Type B pancreatic cell (in vitro differentiated cells): ENCODE results near the gene CELF3. TPM values are rescaled to one million over a fixed set of nuclear protein-coding genes. Genes with fewer than 3 reads are reported as not detected.

ENCODE experiments used
- DNase-seq: peaks from one replicate; pipeline ENCODE4 v3.0.0; 2021; ENCODE audit warnings: mixed read lengths; ENCODE audit not compliant: unreplicated experiment; ENCODE audit errors: extremely low spot score
- H3K27ac Mint-ChIP-seq: 2 replicates; pipeline ENCODE4 v1.8.0; 2021; ENCODE audit warnings: mild to moderate bottlenecking, mixed read lengths
- H3K27me3 Mint-ChIP-seq: 2 replicates; pipeline ENCODE4 v1.8.0; 2021; ENCODE audit warnings: mixed read lengths
- H3K36me3 Mint-ChIP-seq: 2 replicates; pipeline ENCODE4 v1.8.0; 2021; ENCODE audit warnings: mixed read lengths
- H3K4me1 Mint-ChIP-seq: one replicate; pipeline ENCODE4 v1.8.0; 2021; ENCODE audit warnings: mixed read lengths; ENCODE audit not compliant: unreplicated experiment
- H3K4me3 Mint-ChIP-seq: 2 replicates; pipeline ENCODE4 v1.8.0; 2021; ENCODE audit warnings: mild to moderate bottlenecking, mixed read lengths
- H3K9me3 Mint-ChIP-seq: 2 replicates; pipeline ENCODE4 v1.8.0; 2021; ENCODE audit warnings: mixed read lengths
- CTCF ChIP-seq: fragments of 200-600 bp; sonication (generic); conservative IDR thresholded peaks from 2 replicates; pipeline ENCODE4 v1.5.0; 2021; ENCODE audit warnings: antibody characterized with exemption, mild to moderate bottlenecking
- total RNA-seq: library from RNA; stranded (reverse); gene quantifications from 2 replicates; pipeline ENCODE4 v1.2.1, GENCODE V29; 2021; ENCODE audit warnings: low replicate concordance

The CELF3 gene
- total RNA-seq, 1 donor from 2014 or later: 17.9 TPM

- TF ChIP-seq CTCF: no peak
- no peaks in the 10 kb centered on the region for H3K27me3 Mint-ChIP-seq
- H3K4me1 Mint-ChIP-seq: peaks cover 12% of the 10 kb centered on the region
- peaks cover 25% of the 10 kb centered on the region for H3K36me3 Mint-ChIP-seq
- DNase-seq: no peak
- H3K9me3 Mint-ChIP-seq: no peaks in the 10 kb centered on the region
- H3K27ac Mint-ChIP-seq: no peak overlapping the region
- H3K4me3 Mint-ChIP-seq: no peak overlapping the region
Observed at GRCh38 chr1:151759241-151759640, 42.6 kb upstream of the CELF3 start.

- peaks cover 21% of the 10 kb centered on the region for H3K36me3 Mint-ChIP-seq
- no peak for TF ChIP-seq CTCF
- H3K27me3 Mint-ChIP-seq: no peaks in the 10 kb centered on the region
- H3K9me3 Mint-ChIP-seq: no peaks in the 10 kb centered on the region
- H3K4me1 Mint-ChIP-seq: no peaks in the 10 kb centered on the region
- H3K4me3 Mint-ChIP-seq: no peak overlapping the region
- no peak overlapping the region for H3K27ac Mint-ChIP-seq
- DNase-seq: no peak
Observed at GRCh38 chr1:151756291-151756690, 39.7 kb upstream of the CELF3 start.

GRCh38 chr1:151741516-151741915, 24.9 kb upstream of the CELF3 start:
- Mint-ChIP-seq H3K27ac (peak overlapping the region; percentile 98), H3K36me3 (peaks cover 5% of the 10 kb centered on the region), H3K9me3 (no peaks in the 10 kb centered on the region), H3K27me3 (peaks cover 28% of the 10 kb centered on the region), H3K4me3 (no peak overlapping the region), H3K4me1 (peaks cover 7% of the 10 kb centered on the region)
- DNase-seq: no peak
- no peak for TF ChIP-seq CTCF

GRCh38 chr1:151739590-151740355, 23.2 kb upstream of the CELF3 start:
- Mint-ChIP-seq H3K36me3 (peaks cover 6% of the 10 kb centered on the region), H3K9me3 (no peaks in the 10 kb centered on the region), H3K27me3 (peaks cover 22% of the 10 kb centered on the region), H3K4me3 (peak overlapping the region; percentile 81), H3K27ac (peak overlapping the region; percentile 98), H3K4me1 (peaks cover 13% of the 10 kb centered on the region)
- no peak for DNase-seq
- no peak for TF ChIP-seq CTCF

- no peak for DNase-seq
- no peak for TF ChIP-seq CTCF
- H3K27ac Mint-ChIP-seq: no peak overlapping the region
- H3K4me3 Mint-ChIP-seq: no peak overlapping the region
- peaks cover 13% of the 10 kb centered on the region for H3K4me1 Mint-ChIP-seq
- no peaks in the 10 kb centered on the region for H3K9me3 Mint-ChIP-seq
- H3K27me3 Mint-ChIP-seq: peaks cover 9% of the 10 kb centered on the region
- peaks cover 6% of the 10 kb centered on the region for H3K36me3 Mint-ChIP-seq
Observed at GRCh38 chr1:151737479-151737878, 20.9 kb upstream of the CELF3 start.
